Gastroesophageal sphincter (tissue), 3 donors: ENCODE results near the gene PTHLH.

ENCODE experiments used
- EP300 ChIP-seq: sonication (generic); formaldehyde crosslinking; IDR thresholded peaks from one replicate; pipeline ENCODE4 v1.6.1; 2017; ENCODE audit warnings: antibody characterized with exemption, mild to moderate bottlenecking
- POLR2A ChIP-seq, 2 donors: fragments of 450-650 bp; IDR thresholded peaks; one replicate each; pipeline ENCODE4 v1.6.1; 2017; ENCODE audit warnings: antibody characterized with exemption in 2 of 2, mild to moderate bottlenecking in 2 of 2, moderate library complexity in 1 of 2
- POLR2AphosphoS5 ChIP-seq: sonication (generic); formaldehyde crosslinking; IDR thresholded peaks from one replicate; pipeline ENCODE4 v1.6.1; 2017; ENCODE audit warnings: antibody characterized with exemption
- TF ChIP-seq, protein P1 (sequence below), 4 experiments: fragments of 200-600 bp in 2 of 4; fragments of 450-650 bp in 2 of 4; sonication (generic) in 1 of 4; IDR thresholded peaks; one replicate each; pipeline ENCODE4 v1.5.1; 2017 to 2019; ENCODE audit warnings: antibody characterized with exemption in 4 of 4, mild to moderate bottlenecking in 2 of 4, moderate library complexity in 2 of 4

DNA sequence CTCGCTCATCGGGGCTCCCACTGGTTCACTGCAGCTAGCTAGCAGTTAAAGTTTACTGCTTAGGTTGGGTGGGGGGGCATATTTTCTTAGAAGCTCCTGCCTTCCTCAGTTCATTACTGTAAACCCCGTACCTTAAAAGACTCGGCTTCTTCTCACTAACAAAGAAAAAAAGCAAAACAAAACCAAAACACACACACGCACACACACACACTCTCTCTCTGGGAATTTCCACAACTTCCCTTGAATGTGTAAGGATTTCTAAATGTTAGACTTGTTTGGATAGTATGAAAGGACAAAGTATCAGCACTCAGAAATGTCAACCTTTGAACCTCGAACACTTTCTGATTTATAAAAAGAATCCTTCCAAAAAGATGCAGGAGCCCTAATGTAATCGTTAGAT lies 927 bp downstream of the PTHLH start:
- TF ChIP-seq POLR2A (IDR thresholded peaks at IDR 0.05) (no peak), POLR2AphosphoS5 (no peak), EP300 (no peak)
- TF ChIP-seq, protein P1, sequence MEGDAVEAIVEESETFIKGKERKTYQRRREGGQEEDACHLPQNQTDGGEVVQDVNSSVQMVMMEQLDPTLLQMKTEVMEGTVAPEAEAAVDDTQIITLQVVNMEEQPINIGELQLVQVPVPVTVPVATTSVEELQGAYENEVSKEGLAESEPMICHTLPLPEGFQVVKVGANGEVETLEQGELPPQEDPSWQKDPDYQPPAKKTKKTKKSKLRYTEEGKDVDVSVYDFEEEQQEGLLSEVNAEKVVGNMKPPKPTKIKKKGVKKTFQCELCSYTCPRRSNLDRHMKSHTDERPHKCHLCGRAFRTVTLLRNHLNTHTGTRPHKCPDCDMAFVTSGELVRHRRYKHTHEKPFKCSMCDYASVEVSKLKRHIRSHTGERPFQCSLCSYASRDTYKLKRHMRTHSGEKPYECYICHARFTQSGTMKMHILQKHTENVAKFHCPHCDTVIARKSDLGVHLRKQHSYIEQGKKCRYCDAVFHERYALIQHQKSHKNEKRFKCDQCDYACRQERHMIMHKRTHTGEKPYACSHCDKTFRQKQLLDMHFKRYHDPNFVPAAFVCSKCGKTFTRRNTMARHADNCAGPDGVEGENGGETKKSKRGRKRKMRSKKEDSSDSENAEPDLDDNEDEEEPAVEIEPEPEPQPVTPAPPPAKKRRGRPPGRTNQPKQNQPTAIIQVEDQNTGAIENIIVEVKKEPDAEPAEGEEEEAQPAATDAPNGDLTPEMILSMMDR (IDR thresholded peaks at IDR 0.05) = no peak
